DND-41 (cell line): ENCODE measurements around the gene STAP2.

Experiments used
- ATAC-seq: fragments of 200-7000 bp; cut with Tn5 transposase; 3 replicates; pipeline ENCODE4 v1.9.1; 2021; ENCODE audit warnings: low read depth; ENCODE audit not compliant: insufficient read depth
- DNase-seq: peaks from one replicate; pipeline ENCODE4 v3.0.0-alpha.2; 2020
- H2AFZ ChIP-seq: 2 replicates; pipeline ENCODE4 v1.6.0; 2012; ENCODE audit warnings: low read depth, low read length
- H3K27ac ChIP-seq: 2 replicates; pipeline ENCODE4 v1.5.1; 2012; ENCODE audit warnings: low read length, inconsistent platforms
- H3K27me3 ChIP-seq: fragments of 200-600 bp; sonication (generic); 2 replicates; pipeline ENCODE4 v1.6.0; 2012; ENCODE audit warnings: low read length, mild to moderate bottlenecking, inconsistent platforms; ENCODE audit not compliant: insufficient read depth, poor library complexity
- H3K36me3 ChIP-seq: 2 replicates; pipeline ENCODE4 v1.5.1; 2012; ENCODE audit warnings: low read length, inconsistent platforms; ENCODE audit not compliant: insufficient read depth
- H3K4me1 ChIP-seq: 2 replicates; pipeline ENCODE4 v1.5.1; 2012; ENCODE audit warnings: mild to moderate bottlenecking, low read length; ENCODE audit not compliant: insufficient read depth
- H3K4me2 ChIP-seq: 2 replicates; pipeline ENCODE4 v1.6.0; 2012; ENCODE audit warnings: mild to moderate bottlenecking, moderate library complexity, low read length, inconsistent platforms; ENCODE audit not compliant: insufficient read depth
- H3K4me3 ChIP-seq, 2 experiments: fragments of 200-600 bp in 1 of 2; shearing (Covaris generic) in 1 of 2; 2 replicates each; pipeline ENCODE4 v1.5.1; 2012 to 2016; ENCODE audit warnings: inconsistent platforms in 2 of 2, low read length in 2 of 2, mild to moderate bottlenecking in 2 of 2, low read depth in 1 of 2, moderate library complexity in 1 of 2
- H3K79me2 ChIP-seq: 2 replicates; pipeline ENCODE4 v1.6.0; 2012; ENCODE audit warnings: low read length, inconsistent platforms; ENCODE audit not compliant: insufficient read depth
- H3K9ac ChIP-seq: 2 replicates; pipeline ENCODE4 v1.6.0; 2012; ENCODE audit warnings: low read depth, mild to moderate bottlenecking, inconsistent platforms, low read length, moderate library complexity
- H3K9me3 ChIP-seq: 2 replicates; pipeline ENCODE4 v1.5.1; 2012; ENCODE audit warnings: low read length, moderate library complexity, mild to moderate bottlenecking, inconsistent platforms; ENCODE audit not compliant: insufficient read depth, severe bottlenecking
- H4K20me1 ChIP-seq: 2 replicates; pipeline ENCODE4 v1.6.0; 2012; ENCODE audit warnings: low read length; ENCODE audit not compliant: insufficient read depth
- EZH2 ChIP-seq: IDR thresholded peaks from 3 replicates; pipeline ENCODE4 v1.6.1; 2012; ENCODE audit warnings: borderline replicate concordance, low read depth, mild to moderate bottlenecking, moderate library complexity, low read length, inconsistent platforms; ENCODE audit not compliant: severe bottlenecking
- TF ChIP-seq, protein P1 (sequence below): IDR thresholded peaks from 2 replicates; pipeline ENCODE4 v1.5.1; 2012; ENCODE audit warnings: borderline replicate concordance, low read length, moderate library complexity, mild to moderate bottlenecking; ENCODE audit not compliant: poor library complexity, severe bottlenecking; ENCODE audit errors: extremely low read depth

STAP2 gene

DNA sequence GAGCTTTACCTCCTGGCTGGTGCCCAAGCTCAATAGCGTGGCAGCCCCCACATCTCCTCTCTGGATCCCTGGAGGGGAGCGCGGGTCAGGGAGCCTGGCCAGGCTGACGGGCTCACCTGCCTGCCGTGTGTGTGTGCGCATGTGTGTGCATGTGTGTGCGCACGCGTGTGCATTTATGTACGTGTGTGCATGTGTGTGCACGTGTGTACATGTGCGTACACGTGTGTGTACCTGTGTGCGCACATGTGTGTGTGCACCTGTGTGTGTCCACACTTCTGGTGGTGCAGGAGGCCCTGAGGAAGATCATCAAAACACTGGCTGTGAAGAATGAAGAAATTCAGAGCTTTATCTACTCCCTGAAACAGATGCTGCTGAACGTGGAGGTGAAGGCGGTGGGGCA is 33.0 kb downstream of the STAP2 start:
- TF ChIP-seq, protein P1, sequence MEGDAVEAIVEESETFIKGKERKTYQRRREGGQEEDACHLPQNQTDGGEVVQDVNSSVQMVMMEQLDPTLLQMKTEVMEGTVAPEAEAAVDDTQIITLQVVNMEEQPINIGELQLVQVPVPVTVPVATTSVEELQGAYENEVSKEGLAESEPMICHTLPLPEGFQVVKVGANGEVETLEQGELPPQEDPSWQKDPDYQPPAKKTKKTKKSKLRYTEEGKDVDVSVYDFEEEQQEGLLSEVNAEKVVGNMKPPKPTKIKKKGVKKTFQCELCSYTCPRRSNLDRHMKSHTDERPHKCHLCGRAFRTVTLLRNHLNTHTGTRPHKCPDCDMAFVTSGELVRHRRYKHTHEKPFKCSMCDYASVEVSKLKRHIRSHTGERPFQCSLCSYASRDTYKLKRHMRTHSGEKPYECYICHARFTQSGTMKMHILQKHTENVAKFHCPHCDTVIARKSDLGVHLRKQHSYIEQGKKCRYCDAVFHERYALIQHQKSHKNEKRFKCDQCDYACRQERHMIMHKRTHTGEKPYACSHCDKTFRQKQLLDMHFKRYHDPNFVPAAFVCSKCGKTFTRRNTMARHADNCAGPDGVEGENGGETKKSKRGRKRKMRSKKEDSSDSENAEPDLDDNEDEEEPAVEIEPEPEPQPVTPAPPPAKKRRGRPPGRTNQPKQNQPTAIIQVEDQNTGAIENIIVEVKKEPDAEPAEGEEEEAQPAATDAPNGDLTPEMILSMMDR: no peak
- TF ChIP-seq EZH2: no peak
- Histone ChIP-seq H3K9ac (no peak overlapping the region), H3K4me3 (no peak overlapping the region), H2AFZ (no peak overlapping the region), H3K27ac (no peak overlapping the region), H4K20me1 (no peaks in the 10 kb centered on the region), H3K9me3 (no peaks in the 10 kb centered on the region), H3K4me1 (peaks cover 23% of the 10 kb centered on the region), H3K4me2 (no peak overlapping the region), H3K36me3 (no peaks in the 10 kb centered on the region), H3K27me3 (no peaks in the 10 kb centered on the region), H3K79me2 (no peaks in the 10 kb centered on the region)
- ATAC-seq (no peak), DNase-seq (no peak)

DNA sequence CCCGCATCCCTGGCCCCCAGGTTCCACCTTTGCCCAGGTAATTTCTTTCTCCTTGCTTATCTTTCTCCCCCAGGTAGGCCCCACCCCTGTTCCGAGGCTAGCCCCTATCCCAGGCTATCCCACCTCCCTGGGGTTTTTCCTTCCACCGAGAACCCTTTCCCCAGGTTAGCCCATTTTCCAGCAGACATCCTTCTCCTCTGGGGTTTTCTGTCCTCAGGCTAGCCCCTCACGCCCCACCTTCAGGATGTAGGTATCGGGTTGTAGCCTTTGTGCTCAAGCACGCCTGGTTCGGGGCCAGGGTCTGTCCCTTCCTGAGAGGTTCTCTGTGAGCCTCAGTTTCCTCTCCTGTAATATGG is 33.4 kb downstream of the STAP2 start:
- no peaks in the 10 kb centered on the region for H3K9me3 ChIP-seq
- no peaks in the 10 kb centered on the region for H3K36me3 ChIP-seq
- H3K4me2 ChIP-seq: no peak overlapping the region
- no peak for TF ChIP-seq EZH2
- TF ChIP-seq, protein P1: no peak
- H3K9ac ChIP-seq: no peak overlapping the region
- H3K4me1 ChIP-seq: peaks cover 23% of the 10 kb centered on the region
- no peaks in the 10 kb centered on the region for H3K79me2 ChIP-seq
- H4K20me1 ChIP-seq: no peaks in the 10 kb centered on the region
- ATAC-seq (no peak), DNase-seq (no peak)
- no peak overlapping the region for H2AFZ ChIP-seq
- H3K4me3 ChIP-seq: no peak overlapping the region
- H3K27ac ChIP-seq: no peak overlapping the region
- no peaks in the 10 kb centered on the region for H3K27me3 ChIP-seq

DNA sequence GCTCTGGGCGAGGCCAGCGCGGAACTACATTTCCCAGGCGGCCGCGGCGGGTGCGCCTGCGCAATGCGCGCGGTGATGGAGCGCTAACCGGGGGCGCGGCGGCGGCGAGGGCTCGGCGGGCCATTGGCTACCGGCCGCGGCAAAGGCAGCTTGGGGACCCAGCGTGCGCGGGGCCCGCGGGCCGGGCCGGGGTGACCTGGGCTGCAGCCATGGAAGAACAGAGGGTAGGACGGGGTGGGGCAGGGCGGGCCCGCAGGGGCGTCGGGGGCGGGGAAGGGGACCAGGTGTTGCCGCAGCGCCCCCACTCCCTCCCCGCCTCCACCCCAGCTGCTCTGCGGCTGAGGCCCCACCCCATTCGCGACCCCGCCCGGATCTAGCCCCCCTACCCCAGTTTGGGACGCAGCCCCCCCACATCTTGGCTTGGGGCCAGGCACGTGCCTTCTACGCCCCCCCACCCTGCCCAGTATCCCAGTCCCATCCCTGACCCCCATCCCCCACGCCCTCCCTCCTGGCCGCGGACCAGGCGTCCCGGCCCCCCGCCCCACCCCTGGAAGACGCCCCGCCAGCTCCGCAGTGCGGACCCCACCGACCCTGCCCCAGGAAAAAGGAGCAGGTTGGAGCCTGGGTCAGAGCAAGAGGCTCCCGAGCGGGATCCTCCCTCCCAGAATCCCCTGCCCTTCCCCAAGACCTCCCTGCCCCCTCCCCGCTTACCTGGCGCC is 33.9 kb downstream of the STAP2 start, which contains the start of gene FSD1:
Gene FSD1 (plus strand): TSS at position 61 of the 719 bp plus-strand sequence. CDS start 149 bp downstream, at position 210.
- Histone ChIP-seq H3K4me3 (peak within 1 kb of the TSS in 1 of 2 experiments; percentile 45; a peak in 2 of 4 replicates), H4K20me1 (no peaks in the 10 kb centered on the region), H3K79me2 (no peaks in the 10 kb centered on the region), H3K9ac (peak within 1 kb of the TSS; percentile 24), H3K27ac (no peak within 1 kb of the TSS), H3K36me3 (no peaks in the 10 kb centered on the region), H3K27me3 (no peaks in the 10 kb centered on the region), H3K4me1 (peaks cover 23% of the 10 kb centered on the region), H3K4me2 (peak within 1 kb of the TSS; percentile 59), H3K9me3 (no peaks in the 10 kb centered on the region), H2AFZ (peak within 1 kb of the TSS; percentile 56; the same call in 1 of the 2 replicates)
- ATAC-seq (peak; percentile 85), DNase-seq (peak; percentile 67)
- TF ChIP-seq EZH2: no peak
- TF ChIP-seq, protein P1: no peak
